IMR-90 (cell line): ENCODE results near the gene TBC1D3H. TPM values are rescaled to one million over a fixed set of nuclear protein-coding genes. Genes with fewer than 3 reads are reported as not detected.

Experiments
- microRNA-seq, 2 experiments: library from miRNA; stranded (forward) in 1 of 2; unstranded in 1 of 2; fragments of 10-50 nt in 1 of 2; fragments of <30 nt in 1 of 2; gene quantifications in 1 of 2; microRNA quantifications in 1 of 2; one replicate each; pipeline versions ENCODE3 to v1.1.0; 2013 to 2020; ENCODE audit not compliant: insufficient read depth in 1 of 2, insufficient read length in 1 of 2, unreplicated experiment in 1 of 2
- polyA plus RNA-seq, 3 experiments: library from polyadenylated mRNA; depleted of rRNA; stranded (reverse); fragments of >200 nt; gene quantifications; 2 replicates each; pipeline ENCODE4 v1.2.3, GENCODE V29; 2012; ENCODE audit warnings: low replicate concordance in 1 of 3
- small RNA-seq, 5 experiments: library from RNA; depleted of rRNA; stranded (forward); fragments of <200 nt; gene quantifications; one replicate each; pipeline ENCODE3, GENCODE V24; 2012
- total RNA-seq: library from RNA; depleted of rRNA; stranded (reverse); fragments of >200 nt; gene quantifications from 2 replicates; pipeline ENCODE4 v1.2.3, GENCODE V29; 2012; rRNA removed

Gene TBC1D3H
- total and polyA plus RNA-seq, 2 of the 4 experiments (the other 2 are of a cell fraction), result not detected

Small RNA genes within 50 kb of the gene (microRNA-seq; reads per million reads assigned to microRNA genes)
- not detected for gene RNU6-1192P (ENCODE audit: insufficient read depth, insufficient read length)

Small RNA genes within 50 kb of the gene (small RNA-seq; reads per million reads assigned to genes)
- gene RNU6-1192P, result 0 reads per million in 5 experiments

Other genes with a start within 250 kb of the TBC1D3H start
- not detected in 2 replicates for gene TBC1D3B, start 211.8 kb downstream of the TBC1D3H start, total RNA-seq
- 0.94 and 1.6 TPM in 2 replicates for gene TBC1D3B, start 211.8 kb downstream of the TBC1D3H start, polyA plus RNA-seq (2012; rRNA removed)
- gene CCL3L1, start 191.7 kb downstream of the TBC1D3H start, total RNA-seq, result not detected in 2 replicates
- not detected in 2 replicates for gene CCL3L1, start 191.7 kb downstream of the TBC1D3H start, polyA plus RNA-seq (2012; rRNA removed)
- not detected in 2 replicates for gene CCL4L2, start 177.4 kb downstream of the TBC1D3H start, total RNA-seq
- gene CCL4L2, start 177.4 kb downstream of the TBC1D3H start, polyA plus RNA-seq (2012; rRNA removed), result not detected in 2 replicates
- gene TBC1D3I, start 123.9 kb downstream of the TBC1D3H start, total RNA-seq, result not detected in 2 replicates
- 0.07 TPM in 1 of 2 replicates, not detected in the other for gene TBC1D3I, start 123.9 kb downstream of the TBC1D3H start, polyA plus RNA-seq (2012; rRNA removed)
- not detected in 2 replicates for gene TBC1D3G, start 64.6 kb downstream of the TBC1D3H start, total RNA-seq
- gene TBC1D3G, start 64.6 kb downstream of the TBC1D3H start, polyA plus RNA-seq (2012; rRNA removed), result not detected in 2 replicates
- 27.8 and 35.3 TPM in 2 replicates for gene ZNHIT3, start 98.2 kb upstream of the TBC1D3H start, total RNA-seq
- 47.4 and 52.3 TPM in 2 replicates for gene ZNHIT3, start 98.2 kb upstream of the TBC1D3H start, polyA plus RNA-seq (2012; rRNA removed)
- 32.5 and 35.8 TPM in 2 replicates for gene MYO19, start 146.4 kb upstream of the TBC1D3H start, total RNA-seq
- 52.3 and 55.6 TPM in 2 replicates for gene MYO19, start 146.4 kb upstream of the TBC1D3H start, polyA plus RNA-seq (2012; rRNA removed)
- 4.5 and 6.1 TPM in 2 replicates for gene PIGW, start 146.6 kb upstream of the TBC1D3H start, total RNA-seq
- 4.8 and 5.5 TPM in 2 replicates for gene PIGW, start 146.6 kb upstream of the TBC1D3H start, polyA plus RNA-seq (2012; rRNA removed)
- gene GGNBP2, start 156.5 kb upstream of the TBC1D3H start, total RNA-seq, result 40.7 and 44.2 TPM in 2 replicates
- 47.7 and 56.2 TPM in 2 replicates for gene GGNBP2, start 156.5 kb upstream of the TBC1D3H start, polyA plus RNA-seq (2012; rRNA removed)
- gene DHRS11, start 203.4 kb upstream of the TBC1D3H start, total RNA-seq, result 4.7 and 7.0 TPM in 2 replicates
- 14.5 and 14.6 TPM in 2 replicates for gene DHRS11, start 203.4 kb upstream of the TBC1D3H start, polyA plus RNA-seq (2012; rRNA removed)
- 2.2 TPM in 2 replicates for gene MRM1, start 213.1 kb upstream of the TBC1D3H start, total RNA-seq
- gene MRM1, start 213.1 kb upstream of the TBC1D3H start, polyA plus RNA-seq (2012; rRNA removed), result 4.3 and 5.3 TPM in 2 replicates